ENCODE data around the gene RASGRF2.
A peak's percentile ranks its signal among the peaks of the same experiment; 100 is the strongest.

Gene RASGRF2

DNA sequence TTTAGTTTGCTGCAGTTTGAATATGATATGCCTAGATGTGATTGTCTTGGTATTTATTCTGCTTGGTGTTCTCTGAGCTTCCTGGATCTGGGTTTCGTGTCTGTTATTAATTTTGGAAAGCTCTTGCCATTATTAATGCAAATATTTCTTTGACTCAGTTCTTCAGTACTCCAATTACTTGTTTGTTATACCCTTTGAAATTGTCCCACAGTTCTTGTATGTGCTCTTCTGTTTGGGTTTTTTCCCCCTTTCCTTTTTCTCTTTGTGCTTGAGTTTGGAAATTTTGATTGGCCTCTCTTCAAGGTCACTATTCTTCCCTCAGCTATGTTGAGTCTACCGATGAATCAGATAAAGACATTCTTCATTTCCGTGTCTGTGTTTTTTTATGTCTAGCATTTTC is 176.4 kb downstream of the RASGRF2 start:
- no peak for DNase-seq (ENCODE audit: low spot score)

DNA sequence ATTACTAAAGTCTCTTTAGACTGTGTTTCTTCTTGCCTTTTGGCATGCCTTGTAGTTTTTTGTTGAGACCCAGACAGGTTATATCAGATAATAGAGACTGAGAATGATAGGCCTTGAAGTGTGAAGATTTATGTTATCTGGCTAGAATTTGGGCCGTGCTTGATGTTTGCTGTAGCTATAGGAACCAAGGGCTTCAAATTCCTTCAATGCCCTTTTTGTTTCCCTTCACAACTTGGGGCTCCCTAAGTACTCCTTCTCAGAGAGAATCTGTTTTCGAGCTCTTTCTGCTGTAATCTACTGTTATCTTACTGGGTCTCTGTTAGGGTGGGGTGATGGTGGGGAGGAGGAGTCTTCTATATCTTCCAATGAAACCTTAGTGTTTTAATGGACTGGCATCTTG is 177.7 kb downstream of the RASGRF2 start:
- no peak for DNase-seq (ENCODE audit: low spot score)

DNA sequence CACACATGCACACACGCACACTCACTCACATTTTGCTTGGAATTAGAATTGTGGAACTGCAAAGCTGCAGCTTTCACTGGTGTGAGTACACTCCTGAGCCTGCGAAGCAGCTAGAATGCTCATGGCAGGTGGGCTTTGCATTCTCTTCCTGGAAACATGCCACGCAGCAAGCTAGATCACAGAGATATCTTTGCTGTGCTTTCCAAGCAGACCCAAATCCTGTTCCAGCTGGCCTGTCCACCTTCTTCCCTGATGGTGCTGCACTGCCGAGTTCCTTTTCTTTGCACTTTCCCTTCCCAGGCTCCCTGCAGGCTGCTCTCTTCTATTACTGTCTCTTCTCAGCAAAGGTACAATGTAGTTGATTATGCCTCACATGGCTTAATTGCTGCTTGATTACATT is 180.3 kb downstream of the RASGRF2 start:
- DNase-seq (ENCODE audit: low spot score), result no peak

DNA sequence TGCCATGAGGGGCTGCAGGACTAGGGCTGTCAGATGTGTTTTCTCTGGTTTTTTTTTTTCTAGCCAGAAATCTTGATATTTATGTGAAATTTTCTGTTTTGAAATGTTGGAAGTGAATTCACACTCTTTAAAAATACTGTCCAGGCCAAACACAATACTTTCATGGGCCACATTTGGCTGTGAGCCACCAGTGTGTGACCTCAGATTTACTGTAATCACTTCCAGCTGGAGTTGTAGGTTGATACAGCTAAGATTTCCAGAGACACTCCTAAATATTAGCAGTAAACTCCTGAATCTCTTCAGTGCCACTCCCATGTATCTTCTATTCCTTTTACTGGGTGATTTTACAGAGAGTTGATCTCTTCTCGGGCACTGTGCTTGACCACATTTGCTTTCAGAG is 180.8 kb downstream of the RASGRF2 start:
- no peak for DNase-seq (ENCODE audit: low spot score)

DNA sequence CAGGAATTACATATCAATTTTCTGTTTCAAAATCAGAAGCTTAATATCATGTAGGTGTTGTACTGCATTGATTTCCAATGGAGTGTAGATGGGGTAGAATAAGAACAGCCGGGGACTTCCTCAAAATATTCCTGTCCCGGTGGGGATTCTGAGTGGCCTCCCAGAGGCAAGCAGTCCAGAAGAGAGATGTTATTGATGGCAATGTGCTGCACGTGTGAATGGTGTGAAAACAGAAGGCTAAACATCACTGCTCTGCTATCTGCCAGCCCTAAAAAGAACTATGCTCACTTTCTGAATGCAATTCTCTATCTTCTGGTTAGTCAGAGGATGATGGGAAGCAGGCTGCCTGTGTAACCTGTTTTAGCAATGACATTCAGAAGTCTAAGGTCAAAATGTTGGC is 181.9 kb downstream of the RASGRF2 start:
- no peak for DNase-seq (ENCODE audit: low spot score)

DNA sequence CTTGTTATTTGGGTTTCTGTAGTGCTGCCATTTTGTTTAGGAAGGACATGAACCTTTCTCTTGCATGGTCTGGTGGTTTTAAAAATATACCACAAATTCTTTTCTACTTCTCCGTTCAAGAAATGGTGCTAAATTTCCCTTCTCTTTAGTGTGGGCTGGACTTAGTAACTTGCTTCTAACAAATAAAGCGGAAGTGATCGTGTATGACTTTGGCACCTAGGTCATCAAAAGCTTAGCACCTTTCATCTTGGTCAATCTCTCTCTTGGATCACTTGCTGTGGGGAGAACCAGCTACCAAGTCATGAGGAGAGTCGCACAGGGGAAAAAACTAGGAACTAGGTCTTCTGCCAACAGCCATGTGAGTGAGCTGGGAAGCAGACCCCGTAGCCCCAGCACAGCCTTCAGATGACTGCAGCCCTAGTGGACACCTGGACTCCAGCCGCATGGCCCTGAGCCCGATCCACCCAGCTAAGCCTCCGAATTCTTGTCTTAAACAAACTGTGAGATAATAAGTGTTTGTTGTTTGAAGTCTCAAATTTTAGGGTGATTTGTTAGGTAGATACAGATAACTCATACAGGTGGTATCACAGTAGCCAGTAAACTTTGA is 185.3 kb downstream of the RASGRF2 start:
- no peak for DNase-seq (ENCODE audit: low spot score)

DNA sequence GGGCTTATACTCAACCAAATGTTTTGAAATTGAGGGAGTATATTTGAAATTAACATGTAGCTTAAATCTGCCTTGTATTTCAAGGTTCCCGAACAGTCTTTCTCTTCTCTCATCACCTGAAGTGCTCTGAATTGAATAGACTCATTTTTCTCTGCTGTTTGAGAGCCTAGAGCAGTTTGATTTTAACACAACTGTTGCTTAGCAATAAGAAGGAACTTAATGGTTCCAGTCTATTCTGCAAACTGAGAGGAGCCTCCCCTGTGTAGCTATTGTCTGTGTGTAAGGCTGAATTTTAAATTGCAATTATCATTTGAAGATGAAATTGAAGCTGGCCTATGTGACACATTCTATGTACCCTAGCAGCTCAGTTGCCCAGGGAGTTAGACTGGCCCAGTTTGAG is 185.9 kb downstream of the RASGRF2 start:
- DNase-seq (ENCODE audit: low spot score), result no peak

DNA sequence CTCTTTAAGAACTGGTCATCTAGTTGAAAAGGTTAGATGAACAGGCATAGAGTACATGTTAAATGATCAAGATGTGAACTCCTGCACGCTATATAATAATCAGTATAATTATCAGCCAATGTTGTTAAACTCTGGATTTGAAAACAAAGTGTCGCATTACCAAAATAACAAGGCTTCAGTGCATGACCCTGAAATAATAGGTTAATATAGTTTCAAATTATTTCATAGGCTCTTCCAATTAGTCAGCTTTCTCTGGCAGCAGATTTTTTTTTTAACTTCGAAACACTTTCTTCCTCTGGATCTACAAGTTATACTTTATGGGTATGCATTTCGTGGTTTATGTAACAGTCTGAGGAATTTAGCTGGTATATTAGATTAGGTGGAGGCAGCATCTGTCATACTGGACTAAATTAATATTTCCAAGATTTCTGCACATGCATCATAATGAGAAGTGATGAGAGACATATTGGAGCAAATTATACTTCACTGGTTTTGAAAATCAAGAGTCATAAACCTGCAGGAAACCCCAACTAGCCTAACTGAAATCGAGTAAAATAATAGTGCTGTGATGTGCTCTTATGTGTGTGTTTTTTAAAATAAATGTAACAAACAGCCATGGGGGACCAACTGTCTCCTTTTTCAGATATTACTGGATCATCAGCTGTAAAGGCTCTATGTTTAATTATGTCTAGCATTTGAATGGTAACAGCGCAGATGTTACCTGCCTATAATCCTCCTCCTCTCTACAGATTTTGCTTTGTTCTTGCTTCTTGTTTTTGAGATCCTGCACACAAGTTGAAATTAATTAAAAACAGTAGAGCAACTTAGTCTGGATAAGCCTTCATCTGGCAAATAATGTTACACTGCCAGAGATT is 187.1 kb downstream of the RASGRF2 start:
- DNase-seq (ENCODE audit: low spot score), result no peak

DNA sequence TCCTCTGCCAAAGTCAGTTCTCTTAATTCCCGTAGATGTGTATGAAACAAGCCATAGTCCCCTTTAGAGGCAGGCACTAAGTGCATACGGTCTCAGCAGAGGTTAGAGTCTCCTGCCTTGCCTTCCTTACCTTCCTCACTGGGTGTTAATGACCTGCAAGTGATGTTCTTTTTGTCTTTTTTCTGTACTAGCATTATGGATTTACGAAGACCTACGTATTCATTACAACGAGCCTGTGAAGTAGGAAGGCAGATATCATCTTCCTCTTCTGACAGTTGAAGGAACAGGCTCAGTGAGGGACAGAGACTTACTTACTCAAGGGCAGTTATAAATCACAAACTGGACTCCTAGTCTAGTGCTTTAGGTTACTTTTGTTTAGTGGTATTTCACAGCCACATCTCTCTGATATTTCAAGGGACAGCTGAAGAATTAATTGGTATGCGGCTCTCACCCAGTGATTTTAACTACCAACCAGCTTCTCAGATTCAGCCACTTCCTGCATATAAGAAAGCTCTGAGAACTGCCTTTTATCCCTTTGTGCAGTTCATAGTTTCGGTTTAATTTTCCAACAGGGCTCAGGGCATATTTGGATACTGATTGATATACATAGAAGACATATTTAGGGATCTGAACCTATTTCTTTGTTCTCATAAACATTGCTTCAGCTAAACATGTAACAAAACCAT is 187.9 kb downstream of the RASGRF2 start:
- no peak for DNase-seq (ENCODE audit: low spot score)

DNA sequence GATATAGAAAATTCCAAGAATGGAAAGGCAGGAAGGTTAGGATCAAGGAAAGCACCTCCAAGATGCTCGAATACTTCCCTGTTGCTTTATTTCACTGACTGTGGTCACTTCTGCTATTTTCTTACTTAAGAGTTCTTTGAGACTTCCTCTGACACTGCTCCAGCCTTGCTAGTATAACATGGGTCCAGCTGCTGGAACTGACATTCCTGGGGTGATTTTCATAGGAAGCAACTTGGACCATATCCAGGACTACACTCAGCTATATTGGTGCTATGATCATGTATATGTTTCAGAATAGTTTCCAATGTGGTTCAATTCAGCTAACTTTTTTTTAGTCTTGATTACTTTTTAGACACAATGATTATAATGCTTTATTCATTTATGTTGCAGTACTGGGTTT is 191.4 kb downstream of the RASGRF2 start:
- no peak for DNase-seq (ENCODE audit: low spot score)

DNA sequence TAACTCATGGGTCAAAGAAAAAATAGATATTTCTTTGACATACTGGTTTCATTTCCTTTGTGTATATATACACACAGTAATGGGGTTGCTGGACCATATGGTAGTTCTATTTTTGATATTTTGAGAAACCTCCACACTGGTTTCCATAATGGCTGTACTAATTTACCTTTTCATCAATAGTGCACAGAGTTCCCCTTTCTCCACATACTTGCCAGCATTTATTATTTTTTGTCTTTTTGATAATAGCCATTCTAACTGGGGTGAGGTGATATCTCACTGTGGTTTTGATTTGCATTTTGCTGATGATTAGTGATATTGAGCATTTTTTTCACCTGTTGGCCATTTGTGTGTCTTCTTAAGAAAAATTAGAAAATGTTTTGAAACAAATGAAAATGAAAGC is 194.6 kb downstream of the RASGRF2 start:
- DNase-seq (ENCODE audit: low spot score), result no peak

DNA sequence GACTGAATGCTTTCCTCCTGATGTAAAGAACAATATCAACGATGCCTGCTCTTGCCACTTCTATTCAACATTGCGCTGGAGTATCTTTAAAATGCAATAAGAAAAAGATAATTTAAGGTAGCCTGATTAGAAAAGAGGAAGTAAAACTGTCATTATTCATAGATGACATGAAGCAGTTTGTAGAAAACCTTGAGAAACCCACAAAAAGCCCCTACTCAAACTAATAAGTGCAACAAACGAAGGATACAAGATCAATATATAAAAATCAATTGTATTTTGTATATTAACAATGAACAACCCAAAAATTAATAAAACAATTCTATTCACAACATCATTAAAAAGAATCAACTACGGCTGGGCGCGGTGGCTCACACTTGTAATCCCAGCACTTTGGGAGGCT is 196.6 kb downstream of the RASGRF2 start:
- DNase-seq (ENCODE audit: low spot score), result no peak

DNA sequence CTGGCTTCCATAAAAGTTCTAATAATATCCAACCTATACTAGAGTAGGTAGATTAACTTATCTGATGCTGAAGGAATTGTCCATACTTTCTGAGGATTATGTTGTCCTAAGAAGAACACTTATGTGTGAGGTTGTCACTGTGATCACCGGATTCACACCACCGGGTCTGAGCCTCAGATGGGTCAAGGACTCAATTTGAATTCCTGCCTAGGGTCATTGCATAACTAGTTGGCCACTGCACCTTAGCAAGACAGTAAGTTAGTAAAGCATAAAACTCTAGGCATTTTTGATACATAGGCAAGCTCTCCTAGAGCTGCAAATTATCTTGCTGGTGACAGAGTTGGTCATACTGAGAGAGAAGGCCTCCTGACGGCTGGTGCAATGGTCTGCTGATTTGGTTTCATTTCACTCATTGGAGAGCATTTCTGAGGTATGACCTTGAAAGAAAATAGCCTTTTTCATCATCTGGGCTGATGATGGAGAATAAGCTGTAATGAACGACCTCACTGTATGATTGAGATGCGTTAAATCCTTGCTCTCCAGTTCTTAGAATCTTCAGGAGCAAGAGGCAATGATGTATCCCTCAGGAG is 200.9 kb downstream of the RASGRF2 start:
- no peak for DNase-seq (ENCODE audit: low spot score)

DNA sequence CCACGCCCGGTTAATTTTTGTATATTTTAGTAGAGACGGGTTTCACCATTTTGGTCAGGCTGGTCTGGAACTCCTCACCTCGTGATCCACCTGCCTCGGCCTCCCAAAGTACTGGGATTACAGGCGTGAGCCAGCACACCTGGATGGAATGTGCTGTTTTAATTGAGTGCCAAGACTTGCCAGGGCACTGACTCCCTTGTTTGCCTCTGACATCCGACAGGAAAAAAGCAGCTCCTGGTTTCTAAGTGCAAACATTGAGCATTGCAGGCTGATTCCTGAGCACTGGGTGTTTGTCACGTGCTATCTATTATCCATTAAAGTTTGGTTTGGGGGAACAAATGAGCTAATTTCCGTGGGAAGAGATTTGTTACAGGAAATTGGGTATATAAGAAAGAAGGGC is 202.3 kb downstream of the RASGRF2 start:
- DNase-seq (ENCODE audit: low spot score), result no peak

DNA sequence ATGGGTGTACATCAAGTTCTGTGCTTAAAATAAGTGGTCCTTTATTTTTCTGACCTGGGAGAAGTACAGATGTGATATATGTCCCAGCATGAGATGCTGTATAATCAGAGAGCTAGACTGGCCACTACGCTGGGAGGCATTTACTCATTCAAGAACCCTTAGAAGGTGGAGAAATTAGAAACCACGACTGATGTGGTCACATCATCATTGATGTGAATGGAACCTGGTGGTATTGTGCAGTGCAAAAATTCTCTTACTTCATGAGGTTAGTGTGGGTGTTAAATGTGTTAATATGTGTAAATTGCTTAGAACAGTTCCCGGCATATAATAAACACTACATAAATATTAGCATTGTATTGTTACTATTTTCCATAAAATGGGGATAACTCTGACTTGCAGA is 203.5 kb downstream of the RASGRF2 start:
- no peak for DNase-seq (ENCODE audit: low spot score)

DNA sequence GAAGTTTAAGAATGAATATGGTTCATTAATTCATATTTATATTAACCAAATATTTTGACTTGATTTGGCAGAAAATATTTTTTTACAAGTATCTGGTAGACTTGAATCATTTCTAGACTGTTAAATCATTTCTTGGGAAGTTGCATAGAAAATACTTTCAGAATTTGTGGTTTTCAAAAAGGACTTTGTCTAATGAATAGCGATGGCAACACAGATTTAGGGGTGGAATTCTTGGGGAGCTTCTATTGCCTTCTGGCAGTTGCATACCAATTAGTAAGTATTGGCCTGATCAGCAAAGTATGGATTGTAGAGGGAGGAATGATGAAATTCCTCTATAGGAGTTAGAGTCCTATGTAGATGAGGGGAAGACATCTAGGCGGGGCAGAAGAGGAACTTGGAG is 204.3 kb downstream of the RASGRF2 start:
- no peak for DNase-seq (ENCODE audit: low spot score)

DNA sequence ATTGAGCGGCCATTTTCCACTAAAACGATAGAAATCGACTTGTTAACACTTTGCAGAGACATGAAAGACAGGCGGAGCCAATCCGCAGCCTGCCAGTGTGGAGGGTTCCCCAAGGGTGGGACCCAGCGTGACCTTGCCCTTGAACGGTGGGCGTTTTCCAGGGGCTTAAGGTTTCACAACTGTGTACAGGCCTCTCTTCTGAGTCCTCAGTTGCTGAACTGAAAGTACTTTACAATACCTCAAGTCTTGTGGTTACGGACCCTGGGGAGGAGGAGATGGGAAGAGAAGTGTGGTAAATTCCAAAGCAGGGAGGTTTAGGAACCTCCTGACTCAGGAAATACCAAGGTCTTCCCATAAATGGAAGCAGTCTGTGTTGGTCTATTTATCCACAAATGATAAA is 204.8 kb downstream of the RASGRF2 start:
- DNase-seq (ENCODE audit: low spot score), result no peak

DNA sequence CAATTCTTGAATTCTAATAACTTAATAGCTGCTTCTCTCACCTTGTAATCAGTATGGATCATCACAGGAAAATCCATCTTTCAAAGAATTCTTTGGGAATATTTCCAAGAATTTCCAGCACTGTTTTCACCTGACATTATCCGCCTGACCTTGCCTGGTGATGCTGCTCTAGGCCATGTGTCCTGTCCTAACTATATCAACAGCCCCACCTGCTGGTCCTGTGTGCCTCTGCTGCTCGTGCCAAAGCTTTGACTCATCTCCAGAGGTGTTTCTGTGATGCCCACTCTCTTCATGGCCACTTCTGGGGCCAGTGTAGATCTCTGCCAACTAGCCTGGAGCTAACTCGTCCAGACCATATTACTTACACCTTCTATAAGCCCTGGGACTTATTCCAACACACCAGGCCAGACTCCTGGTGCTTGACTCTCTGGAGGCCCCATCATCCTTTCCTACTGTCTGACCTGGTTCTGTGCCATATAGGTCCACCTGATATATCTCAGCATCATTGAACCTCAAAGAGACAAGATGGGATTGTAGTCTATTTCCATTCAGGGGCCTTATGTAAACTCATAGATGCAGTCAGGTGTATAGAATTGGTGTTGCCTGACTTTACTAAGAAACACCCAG is 205.4 kb downstream of the RASGRF2 start:
- peak; percentile 79 for DNase-seq (ENCODE audit: low spot score)

DNA sequence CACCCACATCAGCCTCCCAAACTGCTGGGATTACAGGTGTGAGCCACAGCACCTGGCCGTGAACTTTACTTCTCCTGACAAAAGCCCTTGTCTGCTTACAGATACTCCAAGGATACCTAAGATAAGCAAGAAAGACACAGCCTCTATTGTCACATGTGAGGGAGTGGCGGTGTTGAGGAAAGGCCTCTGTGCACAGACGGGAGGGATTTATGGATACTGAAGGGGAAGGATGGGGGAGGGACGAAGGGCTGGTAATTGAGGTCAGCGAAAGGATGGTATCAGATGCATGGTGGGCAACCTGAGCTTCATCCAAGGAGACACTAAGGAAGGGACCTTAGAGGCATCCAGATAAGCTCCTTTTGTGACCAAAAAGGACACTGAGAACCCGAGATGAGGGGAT is 206.3 kb downstream of the RASGRF2 start:
- no peak for DNase-seq (ENCODE audit: low spot score)

DNA sequence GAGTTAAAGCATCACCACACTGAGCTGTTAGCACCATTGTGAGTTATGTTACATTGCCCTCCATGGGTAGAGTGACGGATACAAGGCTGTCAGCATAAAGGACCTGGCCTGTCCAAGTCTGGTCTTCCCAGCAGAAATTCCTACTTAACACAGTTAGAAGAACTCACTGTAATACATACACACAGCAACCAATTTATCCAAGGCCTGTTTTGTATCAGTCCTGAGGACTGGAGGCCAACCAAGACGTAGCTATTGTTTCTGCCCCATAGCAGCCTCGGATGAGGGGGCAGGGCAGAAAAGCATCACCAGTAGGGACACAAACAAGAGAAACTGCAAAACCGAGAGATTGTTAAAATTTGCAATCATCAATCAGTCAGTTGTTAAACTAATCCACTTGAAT is 206.9 kb downstream of the RASGRF2 start:
- DNase-seq (ENCODE audit: low spot score), result no peak

DNA sequence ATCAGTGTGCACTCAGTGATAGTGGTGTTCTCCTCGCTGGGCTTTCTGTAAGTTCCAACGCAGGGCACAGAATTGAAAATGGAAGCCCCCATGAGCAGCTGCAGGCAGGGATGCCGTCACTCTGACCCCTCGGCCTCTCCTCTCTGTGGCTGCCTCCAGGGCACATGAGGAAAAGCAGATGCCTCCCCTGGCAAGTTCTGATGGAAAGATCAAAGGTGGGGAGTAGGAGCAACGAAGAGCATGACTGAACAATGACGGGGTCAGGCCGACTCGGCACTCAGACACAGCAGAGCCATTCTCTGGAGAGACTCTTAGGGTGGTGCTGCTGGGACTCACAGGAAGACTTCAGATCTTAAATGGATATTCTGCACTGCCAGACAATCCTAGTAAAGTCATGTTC is 207.4 kb downstream of the RASGRF2 start:
- no peak for DNase-seq (ENCODE audit: low spot score)

DNA sequence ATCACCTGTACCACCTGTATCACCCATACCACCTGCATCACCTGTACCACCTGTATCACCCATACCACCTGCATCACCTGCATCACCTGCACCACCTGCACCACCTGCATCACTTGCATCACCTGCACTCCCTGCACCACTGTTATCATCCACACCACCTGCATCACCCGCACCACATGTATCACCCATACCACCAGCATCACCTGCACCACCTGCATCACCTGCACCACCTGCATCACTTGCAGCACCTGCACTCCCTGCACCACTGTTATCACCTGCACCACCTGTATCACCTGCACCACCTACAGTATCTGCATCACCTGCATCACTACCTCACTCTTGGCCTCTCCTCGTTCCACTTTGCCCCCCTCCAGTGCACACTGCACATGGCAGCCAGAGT is 209.8 kb downstream of the RASGRF2 start:
- DNase-seq (ENCODE audit: low spot score), result no peak
